Bronchial epithelial cell (primary cell): Measurements from ENCODE around the gene PSMA5. TPM values are rescaled to one million over a fixed set of nuclear protein-coding genes. Genes with fewer than 3 reads are reported as not detected.

Source experiments
- total RNA-seq: library from RNA; depleted of rRNA; stranded (reverse); fragments of >200 nt; gene quantifications from 2 replicates; pipeline ENCODE4 v1.2.1, GENCODE V29; 2014

The PSMA5 gene
- total RNA-seq, 1 donor from 2014 or later, result 42.9 TPM

Other genes with a start within 250 kb of the PSMA5 start
- gene SARS1, start 212.5 kb downstream of the PSMA5 start, total RNA-seq, result 521 and 572 TPM in 2 replicates
- gene CELSR2, start 176.9 kb downstream of the PSMA5 start, total RNA-seq, result 9.2 and 30.6 TPM in 2 replicates
- gene PSRC1, start 143.3 kb downstream of the PSMA5 start, total RNA-seq, result 1.1 and 1.8 TPM in 2 replicates
- 0.26 TPM in 1 of 2 replicates, not detected in the other for gene MYBPHL, start 119.4 kb downstream of the PSMA5 start, total RNA-seq
- 7.9 and 31.1 TPM in 2 replicates for gene SORT1, start 28.5 kb downstream of the PSMA5 start, total RNA-seq
- gene SYPL2, start 40.1 kb upstream of the PSMA5 start, total RNA-seq, result not detected in 2 replicates
- 0.64 and 1.3 TPM in 2 replicates for gene ATXN7L2, start 57.5 kb upstream of the PSMA5 start, total RNA-seq
- gene CYB561D1, start 67.6 kb upstream of the PSMA5 start, total RNA-seq, result 5.0 and 8.1 TPM in 2 replicates
- 0.13 and 0.26 TPM in 2 replicates for gene AMIGO1, start 83.3 kb upstream of the PSMA5 start, total RNA-seq
- not detected in 2 replicates for gene GPR61, start 113.4 kb upstream of the PSMA5 start, total RNA-seq
- 18.7 and 21.6 TPM in 2 replicates for gene GNAI3, start 122.2 kb upstream of the PSMA5 start, total RNA-seq
- 0.26 TPM in 1 of 2 replicates, not detected in the other for gene GNAT2, start 193.2 kb upstream of the PSMA5 start, total RNA-seq
- gene AMPD2, start 193.4 kb upstream of the PSMA5 start, total RNA-seq, result 14.8 and 21.9 TPM in 2 replicates
- 0.53 and 1.9 TPM in 2 replicates for gene GSTM4, start 229.7 kb upstream of the PSMA5 start, total RNA-seq
- 0.26 TPM in 2 replicates for gene GSTM2, start 241.6 kb upstream of the PSMA5 start, total RNA-seq